Mesothelial cell of epicardium (in vitro differentiated cells): ENCODE measurements around the gene MYL10. TPM values are rescaled to one million over a fixed set of nuclear protein-coding genes. Genes with fewer than 3 reads are reported as not detected.

Experiments used
- DNase-seq, 2 experiments: peaks; one replicate each; pipeline ENCODE4 v3.0.0; 2021; ENCODE audit warnings: low spot score in 2 of 2; ENCODE audit not compliant: unreplicated experiment in 2 of 2
- H3K27ac Mint-ChIP-seq: 2 replicates; pipeline ENCODE4 v1.8.0; 2021; ENCODE audit warnings: mixed read lengths
- H3K27me3 Mint-ChIP-seq: 2 replicates; pipeline ENCODE4 v1.8.0; 2021; ENCODE audit warnings: low read depth, mixed read lengths
- H3K36me3 Mint-ChIP-seq: 2 replicates; pipeline ENCODE4 v1.8.0; 2021; ENCODE audit warnings: mixed read lengths
- H3K4me1 Mint-ChIP-seq: 2 replicates; pipeline ENCODE4 v1.8.0; 2021; ENCODE audit warnings: mixed read lengths
- H3K4me3 Mint-ChIP-seq: 2 replicates; pipeline ENCODE4 v1.8.0; 2021; ENCODE audit warnings: mild to moderate bottlenecking, moderate library complexity, mixed read lengths
- H3K9me3 Mint-ChIP-seq: 2 replicates; pipeline ENCODE4 v1.8.0; 2021; ENCODE audit warnings: mixed read lengths
- CTCF ChIP-seq: fragments of 200-600 bp; sonication (generic); IDR thresholded peaks from one replicate; pipeline ENCODE4 v1.5.0; 2021; ENCODE audit warnings: antibody characterized with exemption; ENCODE audit not compliant: unreplicated experiment
- total RNA-seq: library from RNA; stranded (reverse); gene quantifications from 3 replicates; pipeline ENCODE4 v1.2.1, GENCODE V29; 2021

MYL10 gene
- total RNA-seq, 1 donor from 2014 or later: not detected

- Mint-ChIP-seq H3K4me3 (no peak overlapping the region), H3K27me3 (peaks cover 20% of the 10 kb centered on the region), H3K27ac (no peak overlapping the region), H3K4me1 (peaks cover 30% of the 10 kb centered on the region), H3K9me3 (no peaks in the 10 kb centered on the region), H3K36me3 (no peaks in the 10 kb centered on the region)
- DNase-seq: no peak
- no peak for TF ChIP-seq CTCF
These were observed 24.7 kb downstream of the MYL10 start for GRCh38 chr7:101604331-101604933.

DNA sequence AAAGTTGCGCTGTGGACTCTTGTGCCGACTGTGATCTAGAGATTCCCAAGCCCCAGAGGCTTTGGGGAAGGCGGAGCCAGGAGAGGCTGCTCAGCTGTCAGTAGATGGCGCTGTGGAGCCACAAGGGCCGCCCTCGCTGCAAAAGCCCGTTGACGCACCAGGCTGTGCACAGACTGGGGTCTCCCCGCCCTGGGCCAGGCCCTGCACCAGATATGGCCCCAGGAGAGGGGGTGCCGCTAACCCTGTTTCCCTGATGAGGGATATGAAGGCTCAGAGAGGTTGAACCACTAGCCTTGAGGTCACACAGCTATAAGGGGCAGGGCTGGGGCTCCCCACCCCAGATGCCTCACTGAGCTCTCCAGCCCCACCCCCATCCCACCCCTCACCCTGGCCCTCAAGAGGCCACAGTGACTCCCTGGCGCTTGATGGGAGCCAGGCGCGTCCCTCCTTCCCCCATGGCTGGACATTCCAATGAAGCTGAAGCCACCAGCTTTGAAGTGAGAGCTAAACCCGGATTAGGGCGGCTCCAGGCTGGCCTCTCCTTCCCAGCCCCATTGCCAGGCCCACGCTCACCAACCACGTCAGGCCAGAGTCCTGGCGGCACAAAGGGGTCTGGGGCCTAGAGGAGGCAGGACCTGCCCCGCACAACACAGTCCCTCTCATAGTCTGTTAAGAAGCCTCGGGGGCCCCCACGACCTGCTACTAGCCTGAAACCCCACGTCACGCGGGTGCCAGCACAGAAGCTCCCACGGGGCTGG, 26.4 kb downstream of the MYL10 start:
- Mint-ChIP-seq H3K4me3 (no peak overlapping the region), H3K4me1 (peaks cover 22% of the 10 kb centered on the region), H3K9me3 (no peaks in the 10 kb centered on the region), H3K27ac (no peak overlapping the region), H3K36me3 (no peaks in the 10 kb centered on the region), H3K27me3 (peaks cover 26% of the 10 kb centered on the region)
- peak; percentile 76 for TF ChIP-seq CTCF
- DNase-seq: peak; percentile 76 to 93

GRCh38 chr7:101602082-101602481, 27.0 kb downstream of the MYL10 start:
- DNase-seq: no peak
- no peaks in the 10 kb centered on the region for H3K36me3 Mint-ChIP-seq
- H3K4me1 Mint-ChIP-seq: peaks cover 22% of the 10 kb centered on the region
- H3K27me3 Mint-ChIP-seq: peaks cover 26% of the 10 kb centered on the region
- no peaks in the 10 kb centered on the region for H3K9me3 Mint-ChIP-seq
- TF ChIP-seq CTCF: no peak
- H3K4me3 Mint-ChIP-seq: no peak overlapping the region
- H3K27ac Mint-ChIP-seq: no peak overlapping the region

GRCh38 chr7:101599787-101600186, 29.3 kb downstream of the MYL10 start:
- H3K4me3 Mint-ChIP-seq: no peak overlapping the region
- peaks cover 15% of the 10 kb centered on the region for H3K4me1 Mint-ChIP-seq
- no peaks in the 10 kb centered on the region for H3K9me3 Mint-ChIP-seq
- H3K27ac Mint-ChIP-seq: no peak overlapping the region
- H3K27me3 Mint-ChIP-seq: peaks cover 40% of the 10 kb centered on the region
- DNase-seq: no peak
- TF ChIP-seq CTCF: no peak
- H3K36me3 Mint-ChIP-seq: no peaks in the 10 kb centered on the region

DNA sequence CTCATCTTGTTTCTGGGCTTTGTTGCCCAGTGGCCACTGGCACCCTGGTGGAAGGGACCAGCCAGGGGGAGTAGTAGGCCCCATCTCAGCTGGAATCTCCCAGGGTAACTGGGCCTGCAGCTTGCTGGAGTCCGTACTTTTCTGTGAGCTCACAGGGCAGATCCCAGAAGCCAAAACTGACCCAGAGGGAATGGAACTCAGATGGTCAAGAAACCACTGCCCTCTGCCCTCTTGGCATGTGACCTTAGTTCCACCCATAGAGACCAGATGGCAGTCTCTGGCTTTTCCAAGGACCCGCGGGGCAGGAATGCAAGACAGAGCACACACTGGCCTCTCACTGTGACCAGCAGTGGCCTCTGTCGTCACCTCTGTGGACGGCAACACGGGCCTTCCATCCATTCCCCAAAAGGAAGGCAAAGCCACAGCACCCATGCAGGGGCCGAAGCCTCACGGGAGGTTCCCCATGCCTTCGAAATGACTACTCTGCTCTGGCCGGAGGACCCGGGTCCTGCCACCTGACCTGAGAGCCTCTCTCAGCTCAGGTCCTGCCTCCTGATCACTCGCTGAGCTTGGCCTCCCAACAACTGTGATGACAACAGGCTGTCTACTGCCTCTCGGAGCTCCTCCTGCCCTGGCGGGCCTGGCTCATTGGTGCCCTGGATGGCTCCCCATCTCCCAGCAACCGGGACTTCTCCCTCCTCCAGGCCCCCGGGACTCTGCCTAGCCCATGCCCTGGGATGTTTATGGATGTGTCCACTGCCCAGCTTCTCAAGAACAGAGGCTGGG, 29.9 kb downstream of the MYL10 start:
- Mint-ChIP-seq H3K27ac (no peak overlapping the region), H3K36me3 (no peaks in the 10 kb centered on the region), H3K4me1 (peaks cover 15% of the 10 kb centered on the region), H3K4me3 (no peak overlapping the region), H3K9me3 (no peaks in the 10 kb centered on the region), H3K27me3 (peaks cover 46% of the 10 kb centered on the region)
- TF ChIP-seq CTCF: no peak
- DNase-seq: no peak
